Mesendoderm (in vitro differentiated cells): ENCODE measurements around the gene AIFM3.

Source experiments
- DNase-seq: peaks from one replicate; pipeline ENCODE4 v3.0.0; 2013
- H2AK5ac ChIP-seq: 2 replicates; pipeline ENCODE4 v1.6.1; 2013; ENCODE audit warnings: low read length, inconsistent platforms
- H2BK120ac ChIP-seq: 2 replicates; pipeline ENCODE4 v1.6.1; 2013; ENCODE audit warnings: low read depth, mild to moderate bottlenecking, low read length, moderate library complexity, mixed read lengths
- H2BK15ac ChIP-seq: replicated peaks from 2 replicates; pipeline ENCODE4 v1.6.1; 2013; ENCODE audit warnings: low read depth, mild to moderate bottlenecking, moderate library complexity
- H2BK5ac ChIP-seq: 2 replicates; pipeline ENCODE4 v1.6.1; 2013; ENCODE audit warnings: low read length, inconsistent platforms
- H3K18ac ChIP-seq: 2 replicates; pipeline ENCODE4 v1.6.1; 2013; ENCODE audit warnings: mild to moderate bottlenecking, low read length, mixed read lengths
- H3K23ac ChIP-seq: one replicate; pipeline ENCODE4 v1.6.1; 2013; ENCODE audit warnings: low read length
- H3K27ac ChIP-seq: 2 replicates; pipeline ENCODE4 v1.5.1; 2013; ENCODE audit warnings: low read depth, mild to moderate bottlenecking, inconsistent platforms, low read length, moderate library complexity
- H3K27me3 ChIP-seq: 2 replicates; pipeline ENCODE4 v1.6.1; 2013; ENCODE audit warnings: low read length, control low read depth, mild to moderate bottlenecking, inconsistent platforms; ENCODE audit not compliant: insufficient read depth, poor library complexity
- H3K36me3 ChIP-seq: 2 replicates; pipeline ENCODE4 v1.6.1; 2013; ENCODE audit warnings: low read length, inconsistent platforms; ENCODE audit not compliant: control insufficient read depth, insufficient read depth
- H3K4ac ChIP-seq: one replicate; pipeline ENCODE4 v1.6.1; 2013; ENCODE audit warnings: low read depth, mild to moderate bottlenecking, low read length, moderate library complexity
- H3K4me1 ChIP-seq: 2 replicates; pipeline ENCODE4 v1.6.1; 2013; ENCODE audit warnings: low read depth, low read length, inconsistent platforms; ENCODE audit not compliant: control insufficient read depth
- H3K4me2 ChIP-seq: 2 replicates; pipeline ENCODE4 v1.6.1; 2013; ENCODE audit warnings: low read length
- H3K4me3 ChIP-seq: 2 replicates; pipeline ENCODE4 v1.5.1; 2013; ENCODE audit warnings: mild to moderate bottlenecking, low read length
- H3K56ac ChIP-seq: one replicate; pipeline ENCODE4 v1.6.1; 2013; ENCODE audit warnings: low read length
- H3K79me1 ChIP-seq: 2 replicates; pipeline ENCODE4 v1.6.1; 2013; ENCODE audit warnings: low read length, inconsistent platforms
- H3K79me2 ChIP-seq: 2 replicates; pipeline ENCODE4 v1.6.1; 2013; ENCODE audit warnings: mild to moderate bottlenecking, low read length; ENCODE audit not compliant: control insufficient read depth, insufficient read depth
- H3K9ac ChIP-seq: 2 replicates; pipeline ENCODE4 v1.6.1; 2013; ENCODE audit warnings: low read length, inconsistent platforms
- H4K5ac ChIP-seq: one replicate; pipeline ENCODE4 v1.6.1; 2013; ENCODE audit warnings: low read length
- H4K8ac ChIP-seq: one replicate; pipeline ENCODE4 v1.6.1; 2013; ENCODE audit warnings: low read depth, mild to moderate bottlenecking, control low read depth, low read length, moderate library complexity
- WGBS: extraction: QIAGEN DNeasy Blood & Tissue Kit; methylation state at CpG from one replicate; pipeline ENCODE4 v1.1.7; 2013; ENCODE audit warnings: low lambda C conversion rate, missing lambda C conversion rate; ENCODE audit not compliant: insufficient coverage; ENCODE audit errors: extremely low coverage; 5-methylcytosine and 5-hydroxymethylcytosine counted together

The AIFM3 gene

DNA sequence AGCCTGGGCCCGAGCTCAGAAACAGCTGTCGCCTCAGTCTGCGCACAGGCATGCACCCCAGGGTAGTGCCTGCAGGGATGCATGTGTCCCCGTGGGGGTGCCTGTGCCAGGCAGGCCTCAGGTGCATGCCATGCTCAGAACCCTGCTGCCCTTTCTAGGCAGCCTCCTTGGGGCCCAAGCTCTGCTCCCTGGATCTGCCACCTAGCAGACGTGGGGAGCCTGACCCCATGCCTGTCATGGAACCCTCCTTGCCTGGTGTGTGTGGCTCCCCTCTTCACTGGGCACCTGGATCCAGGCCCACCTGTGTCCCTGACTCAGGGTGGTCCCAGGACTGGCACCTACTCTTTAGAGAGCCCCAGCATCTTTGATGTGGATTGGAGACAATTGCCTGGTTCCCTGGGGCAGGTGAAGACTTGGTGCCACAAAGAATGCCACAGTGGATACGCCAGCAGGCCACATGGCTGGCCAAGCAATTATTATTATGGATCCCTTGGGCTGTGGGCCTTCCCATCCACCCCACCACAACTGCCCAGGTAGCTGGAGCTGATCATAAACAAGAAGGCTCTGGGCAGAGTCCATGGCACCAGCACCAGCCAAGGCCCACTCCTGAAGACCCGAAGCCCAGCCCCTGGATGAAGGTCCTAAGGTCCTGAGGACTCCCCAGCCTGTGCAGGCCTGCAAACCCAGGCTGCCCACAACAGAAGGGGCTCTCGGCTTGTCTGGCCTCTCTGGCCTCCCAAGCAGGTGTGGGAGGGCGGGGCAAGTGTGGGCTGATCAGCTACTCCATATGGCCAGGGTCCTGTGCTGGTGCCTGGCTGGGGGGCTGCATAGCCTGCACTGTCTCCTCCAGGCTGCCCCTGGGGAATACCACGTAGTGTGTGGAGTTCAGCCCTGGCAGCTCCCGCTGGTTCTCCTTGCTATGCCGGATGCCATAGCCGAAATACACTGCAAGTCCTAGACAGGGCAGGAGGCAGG, 61.5 kb downstream of the AIFM3 start:
- no peak for DNase-seq
- Histone ChIP-seq H3K36me3 (no peaks in the 10 kb centered on the region), H2BK120ac (no peak overlapping the region), H3K18ac (no peak overlapping the region), H3K4ac (no peak overlapping the region), H4K8ac (no peak overlapping the region), H3K4me1 (no peaks in the 10 kb centered on the region), H3K27ac (no peak overlapping the region), H3K23ac (no peak overlapping the region), H3K79me1 (no peaks in the 10 kb centered on the region), H2AK5ac (no peak overlapping the region), H2BK15ac (no peak overlapping the region), H4K5ac (no peak overlapping the region), H2BK5ac (no peak overlapping the region), H3K4me3 (no peak overlapping the region), H3K27me3 (no peaks in the 10 kb centered on the region), H3K9ac (no peak overlapping the region), H3K79me2 (no peaks in the 10 kb centered on the region), H3K4me2 (no peak overlapping the region), H3K56ac (no peak overlapping the region)
- no CpG with 5 or more reads among the region's 13 CpGs for WGBS

DNA sequence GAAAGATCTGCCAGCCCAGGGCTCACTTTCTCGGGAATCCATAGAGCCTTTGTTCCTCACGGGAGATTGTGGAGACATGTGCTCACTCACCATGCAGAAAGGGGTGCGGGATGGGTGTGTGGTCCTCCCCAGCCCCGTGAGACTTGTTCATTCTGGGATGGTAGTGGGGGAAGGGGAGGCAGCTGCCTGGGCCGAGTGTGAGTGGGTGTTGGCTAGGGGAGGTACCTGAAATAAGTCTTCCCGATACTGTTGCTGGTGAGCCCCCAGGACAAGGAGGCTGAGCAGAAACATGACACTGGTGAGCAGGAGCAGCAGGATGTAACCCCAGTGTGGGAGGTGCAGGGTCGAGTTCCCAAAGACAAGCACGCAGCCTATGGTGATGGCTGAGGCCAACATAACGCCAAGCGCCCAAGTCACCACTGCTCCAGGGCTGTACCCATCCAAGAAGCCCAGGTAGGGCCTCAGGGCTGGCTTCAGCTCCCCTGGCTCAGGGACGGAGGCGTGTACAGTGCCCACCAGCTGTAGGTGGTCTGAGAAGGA, 62.5 kb downstream of the AIFM3 start:
- no peak for DNase-seq
- no peak overlapping the region for H2BK15ac ChIP-seq
- H3K36me3 ChIP-seq: no peaks in the 10 kb centered on the region
- no peaks in the 10 kb centered on the region for H3K4me1 ChIP-seq
- H3K4me3 ChIP-seq: no peak overlapping the region
- H3K4ac ChIP-seq: no peak overlapping the region
- H2BK120ac ChIP-seq: no peak overlapping the region
- H3K4me2 ChIP-seq: no peak overlapping the region
- no peaks in the 10 kb centered on the region for H3K27me3 ChIP-seq
- H3K23ac ChIP-seq: no peak overlapping the region
- H3K79me2 ChIP-seq: no peaks in the 10 kb centered on the region
- H3K56ac ChIP-seq: no peak overlapping the region
- no peaks in the 10 kb centered on the region for H3K79me1 ChIP-seq
- H4K8ac ChIP-seq: no peak overlapping the region
- WGBS: no CpG with 5 or more reads among the region's 12 CpGs
- H2BK5ac ChIP-seq: no peak overlapping the region
- H3K18ac ChIP-seq: no peak overlapping the region
- no peak overlapping the region for H3K9ac ChIP-seq
- no peak overlapping the region for H3K27ac ChIP-seq
- H2AK5ac ChIP-seq: no peak overlapping the region
- H4K5ac ChIP-seq: no peak overlapping the region

DNA sequence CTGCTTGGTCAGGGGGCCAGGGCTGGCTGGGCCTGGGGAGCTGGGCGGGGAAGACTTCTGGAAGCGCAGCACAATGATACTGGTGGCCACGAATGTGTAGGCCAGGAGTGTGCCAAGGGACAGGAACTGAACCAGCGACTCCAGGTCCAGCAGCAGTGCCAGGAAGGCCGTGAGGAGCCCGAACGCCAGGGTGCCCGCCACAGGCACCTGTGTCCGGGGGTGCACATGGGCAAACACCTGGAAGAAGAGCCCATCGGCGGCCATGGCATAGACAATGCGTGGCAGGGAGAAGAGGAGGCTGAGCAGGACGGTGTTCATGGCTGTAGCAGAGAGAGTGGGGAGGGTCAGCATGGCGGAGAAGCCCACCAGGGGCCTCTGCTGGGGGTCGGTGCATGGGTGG, 63.0 kb downstream of the AIFM3 start:
- Histone ChIP-seq H3K18ac (no peak overlapping the region), H2BK15ac (no peak overlapping the region), H3K27ac (no peak overlapping the region), H3K4me2 (no peak overlapping the region), H3K36me3 (no peaks in the 10 kb centered on the region), H4K8ac (no peak overlapping the region), H3K56ac (no peak overlapping the region), H3K23ac (no peak overlapping the region), H2AK5ac (no peak overlapping the region), H3K4me1 (no peaks in the 10 kb centered on the region), H2BK120ac (no peak overlapping the region), H3K4ac (no peak overlapping the region), H3K4me3 (no peak overlapping the region), H4K5ac (no peak overlapping the region), H3K79me1 (no peaks in the 10 kb centered on the region), H3K27me3 (no peaks in the 10 kb centered on the region), H3K9ac (no peak overlapping the region), H2BK5ac (no peak overlapping the region), H3K79me2 (no peaks in the 10 kb centered on the region)
- no CpG with 5 or more reads among the region's 15 CpGs for WGBS
- no peak for DNase-seq
